HEK293 (cell line): ENCODE results near the gene CLCN2.

ENCODE experiments used
- GLIS1 ChIP-seq: fragments of 450-650 bp; formaldehyde crosslinking; IDR thresholded peaks from 2 replicates; pipeline ENCODE4 v1.5.1; 2016; ENCODE audit warnings: missing biosample characterization, missing genetic modification characterization
- KLF7 ChIP-seq: fragments of 450-650 bp; formaldehyde crosslinking; IDR thresholded peaks from 2 replicates; pipeline ENCODE4 v1.5.1; 2016; ENCODE audit warnings: missing biosample characterization, missing genetic modification characterization, borderline replicate concordance
- MYNN ChIP-seq: fragments of 450-650 bp; formaldehyde crosslinking; IDR thresholded peaks from 2 replicates; pipeline ENCODE4 v1.5.1; 2016; ENCODE audit warnings: missing biosample characterization, missing genetic modification characterization, borderline replicate concordance
- PRDM1 ChIP-seq: fragments of 450-650 bp; formaldehyde crosslinking; IDR thresholded peaks from 2 replicates; pipeline ENCODE4; 2016; ENCODE audit warnings: missing biosample characterization, missing genetic modification characterization
- REPIN1 ChIP-seq: fragments of 450-650 bp; formaldehyde crosslinking; IDR thresholded peaks from 2 replicates; pipeline ENCODE4 v1.5.1; 2017; ENCODE audit warnings: missing biosample characterization, missing genetic modification characterization, low read depth
- TCF7L2 ChIP-seq: IDR thresholded peaks from 2 replicates; pipeline ENCODE4 v1.6.1; 2011; ENCODE audit warnings: low read depth, mild to moderate bottlenecking, inconsistent platforms, low read length, moderate library complexity, borderline replicate concordance
- TRIM28 ChIP-seq: IDR thresholded peaks from 2 replicates; pipeline ENCODE4 v1.6.1; 2011; ENCODE audit warnings: low read length, control low read depth, borderline replicate concordance
- ZBTB17 ChIP-seq: fragments of 450-650 bp; formaldehyde crosslinking; IDR thresholded peaks from 2 replicates; pipeline ENCODE4 v1.5.1; 2016; ENCODE audit warnings: missing biosample characterization, missing genetic modification characterization
- ZNF112 ChIP-seq: fragments of 450-650 bp; formaldehyde crosslinking; IDR thresholded peaks from 2 replicates; pipeline ENCODE4 v1.5.0; 2017; ENCODE audit warnings: missing biosample characterization, missing genetic modification characterization
- ZNF155 ChIP-seq: fragments of 450-650 bp; formaldehyde crosslinking; IDR thresholded peaks from 2 replicates; pipeline ENCODE4 v1.5.1; 2016; ENCODE audit warnings: missing biosample characterization, missing genetic modification characterization
- ZNF202 ChIP-seq: fragments of 450-650 bp; formaldehyde crosslinking; IDR thresholded peaks from 2 replicates; pipeline ENCODE4 v1.5.1; 2016; ENCODE audit warnings: missing biosample characterization, missing genetic modification characterization, borderline replicate concordance
- ZNF211 ChIP-seq: fragments of 450-650 bp; formaldehyde crosslinking; IDR thresholded peaks from 2 replicates; pipeline ENCODE4 v1.5.1; 2016; ENCODE audit warnings: low read depth, missing biosample characterization, missing genetic modification characterization
- ZNF280D ChIP-seq: fragments of 450-650 bp; formaldehyde crosslinking; IDR thresholded peaks from 2 replicates; pipeline ENCODE4 v1.5.1; 2016; ENCODE audit warnings: missing biosample characterization, missing genetic modification characterization
- ZNF433 ChIP-seq: fragments of 450-650 bp; formaldehyde crosslinking; IDR thresholded peaks from 2 replicates; pipeline ENCODE4 v1.5.1; 2016; ENCODE audit warnings: missing biosample characterization, missing genetic modification characterization, low read depth
- ZNF629 ChIP-seq: fragments of 450-650 bp; formaldehyde crosslinking; IDR thresholded peaks from 2 replicates; pipeline ENCODE4 v1.5.1; 2017; ENCODE audit warnings: missing biosample characterization, missing genetic modification characterization
- ZNF645 ChIP-seq: fragments of 450-650 bp; formaldehyde crosslinking; IDR thresholded peaks from 2 replicates; pipeline ENCODE4; 2016; ENCODE audit warnings: missing biosample characterization, missing genetic modification characterization
- ZNF658 ChIP-seq: fragments of 450-650 bp; formaldehyde crosslinking; IDR thresholded peaks from 2 replicates; pipeline ENCODE4; 2016; ENCODE audit warnings: missing biosample characterization, missing genetic modification characterization
- ZNF707 ChIP-seq: fragments of 450-650 bp; formaldehyde crosslinking; IDR thresholded peaks from 2 replicates; pipeline ENCODE4 v1.5.1; 2016; ENCODE audit warnings: missing biosample characterization, missing genetic modification characterization
- ZNF791 ChIP-seq: fragments of 450-650 bp; formaldehyde crosslinking; IDR thresholded peaks from 2 replicates; pipeline ENCODE4 v1.5.1; 2016; ENCODE audit warnings: missing biosample characterization, missing genetic modification characterization
- ZNF792 ChIP-seq: fragments of 450-650 bp; formaldehyde crosslinking; IDR thresholded peaks from 2 replicates; pipeline ENCODE4 v1.5.1; 2016; ENCODE audit warnings: missing biosample characterization, missing genetic modification characterization
- ZNF837 ChIP-seq: fragments of 450-650 bp; formaldehyde crosslinking; IDR thresholded peaks from 2 replicates; pipeline ENCODE4 v1.5.1; 2016; ENCODE audit warnings: missing biosample characterization, missing genetic modification characterization
- TF ChIP-seq, protein P1 (sequence below): fragments of 450-650 bp; formaldehyde crosslinking; IDR thresholded peaks from 2 replicates; pipeline ENCODE4 v1.5.1; 2016; ENCODE audit warnings: missing biosample characterization, missing genetic modification characterization, borderline replicate concordance
- TF ChIP-seq, protein P2 (sequence below): fragments of 450-650 bp; formaldehyde crosslinking; IDR thresholded peaks from 2 replicates; pipeline ENCODE4 v1.5.1; 2017; ENCODE audit warnings: missing biosample characterization, missing genetic modification characterization
- TF ChIP-seq, protein P3 (sequence below): IDR thresholded peaks from 2 replicates; pipeline ENCODE4 v1.6.1; 2011; ENCODE audit warnings: mild to moderate bottlenecking, low read depth, low read length, borderline replicate concordance
- TF ChIP-seq, protein P4 (sequence below): fragments of 450-650 bp; formaldehyde crosslinking; IDR thresholded peaks from 2 replicates; pipeline ENCODE4 v1.5.1; 2016; ENCODE audit warnings: missing biosample characterization, missing genetic modification characterization

The CLCN2 gene

GRCh38 chr3:184345317-184346144, 15.9 kb downstream of the CLCN2 start (continued):
- no peak for TF ChIP-seq MYNN
- TF ChIP-seq ZNF112 (tag by site-specific recombination) = no peak
- no peak for TF ChIP-seq ZNF645
- TF ChIP-seq, protein P1, sequence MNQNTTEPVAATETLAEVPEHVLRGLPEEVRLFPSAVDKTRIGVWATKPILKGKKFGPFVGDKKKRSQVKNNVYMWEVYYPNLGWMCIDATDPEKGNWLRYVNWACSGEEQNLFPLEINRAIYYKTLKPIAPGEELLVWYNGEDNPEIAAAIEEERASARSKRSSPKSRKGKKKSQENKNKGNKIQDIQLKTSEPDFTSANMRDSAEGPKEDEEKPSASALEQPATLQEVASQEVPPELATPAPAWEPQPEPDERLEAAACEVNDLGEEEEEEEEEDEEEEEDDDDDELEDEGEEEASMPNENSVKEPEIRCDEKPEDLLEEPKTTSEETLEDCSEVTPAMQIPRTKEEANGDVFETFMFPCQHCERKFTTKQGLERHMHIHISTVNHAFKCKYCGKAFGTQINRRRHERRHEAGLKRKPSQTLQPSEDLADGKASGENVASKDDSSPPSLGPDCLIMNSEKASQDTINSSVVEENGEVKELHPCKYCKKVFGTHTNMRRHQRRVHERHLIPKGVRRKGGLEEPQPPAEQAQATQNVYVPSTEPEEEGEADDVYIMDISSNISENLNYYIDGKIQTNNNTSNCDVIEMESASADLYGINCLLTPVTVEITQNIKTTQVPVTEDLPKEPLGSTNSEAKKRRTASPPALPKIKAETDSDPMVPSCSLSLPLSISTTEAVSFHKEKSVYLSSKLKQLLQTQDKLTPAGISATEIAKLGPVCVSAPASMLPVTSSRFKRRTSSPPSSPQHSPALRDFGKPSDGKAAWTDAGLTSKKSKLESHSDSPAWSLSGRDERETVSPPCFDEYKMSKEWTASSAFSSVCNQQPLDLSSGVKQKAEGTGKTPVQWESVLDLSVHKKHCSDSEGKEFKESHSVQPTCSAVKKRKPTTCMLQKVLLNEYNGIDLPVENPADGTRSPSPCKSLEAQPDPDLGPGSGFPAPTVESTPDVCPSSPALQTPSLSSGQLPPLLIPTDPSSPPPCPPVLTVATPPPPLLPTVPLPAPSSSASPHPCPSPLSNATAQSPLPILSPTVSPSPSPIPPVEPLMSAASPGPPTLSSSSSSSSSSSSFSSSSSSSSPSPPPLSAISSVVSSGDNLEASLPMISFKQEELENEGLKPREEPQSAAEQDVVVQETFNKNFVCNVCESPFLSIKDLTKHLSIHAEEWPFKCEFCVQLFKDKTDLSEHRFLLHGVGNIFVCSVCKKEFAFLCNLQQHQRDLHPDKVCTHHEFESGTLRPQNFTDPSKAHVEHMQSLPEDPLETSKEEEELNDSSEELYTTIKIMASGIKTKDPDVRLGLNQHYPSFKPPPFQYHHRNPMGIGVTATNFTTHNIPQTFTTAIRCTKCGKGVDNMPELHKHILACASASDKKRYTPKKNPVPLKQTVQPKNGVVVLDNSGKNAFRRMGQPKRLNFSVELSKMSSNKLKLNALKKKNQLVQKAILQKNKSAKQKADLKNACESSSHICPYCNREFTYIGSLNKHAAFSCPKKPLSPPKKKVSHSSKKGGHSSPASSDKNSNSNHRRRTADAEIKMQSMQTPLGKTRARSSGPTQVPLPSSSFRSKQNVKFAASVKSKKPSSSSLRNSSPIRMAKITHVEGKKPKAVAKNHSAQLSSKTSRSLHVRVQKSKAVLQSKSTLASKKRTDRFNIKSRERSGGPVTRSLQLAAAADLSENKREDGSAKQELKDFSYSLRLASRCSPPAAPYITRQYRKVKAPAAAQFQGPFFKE (tag by site-specific recombination) = no peak
- TF ChIP-seq ZNF791 (tag by site-specific recombination) = no peak
- peak; percentile 23; the same call in 1 of the 2 replicates for TF ChIP-seq GLIS1
- TF ChIP-seq ZNF792 = no peak
- no peak for TF ChIP-seq ZNF707 (tag by site-specific recombination)
- TF ChIP-seq TCF7L2 = no peak
- no peak for TF ChIP-seq KLF7 (tag by site-specific recombination)
- TF ChIP-seq ZNF280D (tag by site-specific recombination) = no peak
- TF ChIP-seq ZNF629 = no peak
- peak; percentile 38; the same call in 1 of the 2 replicates for TF ChIP-seq ZBTB17 (tag by site-specific recombination)
- no peak for TF ChIP-seq REPIN1 (tag by site-specific recombination)
- TF ChIP-seq, protein P2, sequence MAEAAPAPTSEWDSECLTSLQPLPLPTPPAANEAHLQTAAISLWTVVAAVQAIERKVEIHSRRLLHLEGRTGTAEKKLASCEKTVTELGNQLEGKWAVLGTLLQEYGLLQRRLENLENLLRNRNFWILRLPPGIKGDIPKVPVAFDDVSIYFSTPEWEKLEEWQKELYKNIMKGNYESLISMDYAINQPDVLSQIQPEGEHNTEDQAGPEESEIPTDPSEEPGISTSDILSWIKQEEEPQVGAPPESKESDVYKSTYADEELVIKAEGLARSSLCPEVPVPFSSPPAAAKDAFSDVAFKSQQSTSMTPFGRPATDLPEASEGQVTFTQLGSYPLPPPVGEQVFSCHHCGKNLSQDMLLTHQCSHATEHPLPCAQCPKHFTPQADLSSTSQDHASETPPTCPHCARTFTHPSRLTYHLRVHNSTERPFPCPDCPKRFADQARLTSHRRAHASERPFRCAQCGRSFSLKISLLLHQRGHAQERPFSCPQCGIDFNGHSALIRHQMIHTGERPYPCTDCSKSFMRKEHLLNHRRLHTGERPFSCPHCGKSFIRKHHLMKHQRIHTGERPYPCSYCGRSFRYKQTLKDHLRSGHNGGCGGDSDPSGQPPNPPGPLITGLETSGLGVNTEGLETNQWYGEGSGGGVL = no peak
- TF ChIP-seq, protein P3, sequence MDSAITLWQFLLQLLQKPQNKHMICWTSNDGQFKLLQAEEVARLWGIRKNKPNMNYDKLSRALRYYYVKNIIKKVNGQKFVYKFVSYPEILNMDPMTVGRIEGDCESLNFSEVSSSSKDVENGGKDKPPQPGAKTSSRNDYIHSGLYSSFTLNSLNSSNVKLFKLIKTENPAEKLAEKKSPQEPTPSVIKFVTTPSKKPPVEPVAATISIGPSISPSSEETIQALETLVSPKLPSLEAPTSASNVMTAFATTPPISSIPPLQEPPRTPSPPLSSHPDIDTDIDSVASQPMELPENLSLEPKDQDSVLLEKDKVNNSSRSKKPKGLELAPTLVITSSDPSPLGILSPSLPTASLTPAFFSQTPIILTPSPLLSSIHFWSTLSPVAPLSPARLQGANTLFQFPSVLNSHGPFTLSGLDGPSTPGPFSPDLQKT = no peak
- no peak for TF ChIP-seq ZNF433 (tag by site-specific recombination)
- no peak for TF ChIP-seq ZNF202
- TF ChIP-seq ZNF837 (tag by site-specific recombination) = no peak
- no peak for TF ChIP-seq ZNF211 (tag by site-specific recombination)
- TF ChIP-seq, protein P4, sequence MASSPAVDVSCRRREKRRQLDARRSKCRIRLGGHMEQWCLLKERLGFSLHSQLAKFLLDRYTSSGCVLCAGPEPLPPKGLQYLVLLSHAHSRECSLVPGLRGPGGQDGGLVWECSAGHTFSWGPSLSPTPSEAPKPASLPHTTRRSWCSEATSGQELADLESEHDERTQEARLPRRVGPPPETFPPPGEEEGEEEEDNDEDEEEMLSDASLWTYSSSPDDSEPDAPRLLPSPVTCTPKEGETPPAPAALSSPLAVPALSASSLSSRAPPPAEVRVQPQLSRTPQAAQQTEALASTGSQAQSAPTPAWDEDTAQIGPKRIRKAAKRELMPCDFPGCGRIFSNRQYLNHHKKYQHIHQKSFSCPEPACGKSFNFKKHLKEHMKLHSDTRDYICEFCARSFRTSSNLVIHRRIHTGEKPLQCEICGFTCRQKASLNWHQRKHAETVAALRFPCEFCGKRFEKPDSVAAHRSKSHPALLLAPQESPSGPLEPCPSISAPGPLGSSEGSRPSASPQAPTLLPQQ (tag by site-specific recombination) = no peak
- TF ChIP-seq PRDM1 (tag by site-specific recombination) = peak; percentile 68
- TF ChIP-seq ZNF658 (tag by site-specific recombination) = no peak
- TF ChIP-seq TRIM28 = no peak
- no peak for TF ChIP-seq ZNF155 (tag by site-specific recombination)
